Uterus (tissue), 4 donors: Measurements from ENCODE around the gene APLNR. TPM values are rescaled to one million over a fixed set of nuclear protein-coding genes. Genes with fewer than 3 reads are reported as not detected.

Source experiments
- DNase-seq, 2 donors: peaks; one replicate each; pipeline ENCODE4 v3.0.0-alpha.2; 2019 to 2020
- H3K27ac ChIP-seq, 2 donors: fragments of 200-600 bp; sonication (generic); 1 replicate in 1 of 2; 2 replicates in 1 of 2; pipeline ENCODE4 v1.5.1; 2016 to 2018
- H3K27me3 ChIP-seq, 2 donors: fragments of 200-600 bp; sonication (generic); one replicate each; pipeline ENCODE4 v1.5.1; 2018 to 2019; ENCODE audit warnings: control low read depth in 1 of 2
- H3K36me3 ChIP-seq, 2 donors: fragments of 200-600 bp; sonication (generic); one replicate each; pipeline ENCODE4 v1.5.1; 2019; ENCODE audit warnings: control low read depth in 1 of 2
- H3K4me1 ChIP-seq, 2 donors: fragments of 200-600 bp; sonication (generic); one replicate each; pipeline ENCODE4 v1.5.1; 2018 to 2019; ENCODE audit warnings: control low read depth in 1 of 2
- H3K4me3 ChIP-seq, 2 donors: fragments of 200-600 bp; sonication (generic); 1 replicate in 1 of 2; 2 replicates in 1 of 2; pipeline ENCODE4 v1.5.1; 2018 to 2019; ENCODE audit warnings: mild to moderate bottlenecking in 1 of 2
- H3K9me3 ChIP-seq, 2 donors: fragments of 200-600 bp; sonication (generic); one replicate each; pipeline ENCODE4 v1.5.1; 2019; ENCODE audit warnings: control low read depth in 1 of 2
- POLR2A ChIP-seq, 2 donors: fragments of 450-650 bp; IDR thresholded peaks; one replicate each; pipeline ENCODE4 v1.6.1; 2016; ENCODE audit warnings: antibody characterized with exemption in 2 of 2, mild to moderate bottlenecking in 1 of 2, moderate library complexity in 1 of 2
- intact Hi-C: fragments of 100-400 bp; cut with DNase I; formaldehyde crosslinking; loops from one replicate; pipeline ENCODE4 v1.15.1; 2023; ENCODE audit warnings: low total_unique reads
- total RNA-seq, 4 donors: library from RNA; depleted of rRNA in 3 of 4; stranded (reverse); fragments of >200 nt in 3 of 4; gene quantifications; one replicate each; pipeline versions ENCODE4 v1.1.0 to v1.2.4, GENCODE V29; 2014 to 2023
- TF ChIP-seq, protein P1 (sequence below), 4 experiments: fragments of 200-600 bp in 2 of 4; fragments of 450-650 bp in 2 of 4; sonication (generic) in 2 of 4; IDR thresholded peaks; one replicate each; pipeline ENCODE4 v1.5.1; 2016 to 2019; ENCODE audit warnings: antibody characterized with exemption in 4 of 4, mild to moderate bottlenecking in 2 of 4, moderate library complexity in 1 of 4
- donor health status: DM: yes; HTN: yes; CAD: no.

The APLNR gene
- total RNA-seq, 4 donors from 2014 or later = 0.58 to 112 TPM; not detected in 2

DNA sequence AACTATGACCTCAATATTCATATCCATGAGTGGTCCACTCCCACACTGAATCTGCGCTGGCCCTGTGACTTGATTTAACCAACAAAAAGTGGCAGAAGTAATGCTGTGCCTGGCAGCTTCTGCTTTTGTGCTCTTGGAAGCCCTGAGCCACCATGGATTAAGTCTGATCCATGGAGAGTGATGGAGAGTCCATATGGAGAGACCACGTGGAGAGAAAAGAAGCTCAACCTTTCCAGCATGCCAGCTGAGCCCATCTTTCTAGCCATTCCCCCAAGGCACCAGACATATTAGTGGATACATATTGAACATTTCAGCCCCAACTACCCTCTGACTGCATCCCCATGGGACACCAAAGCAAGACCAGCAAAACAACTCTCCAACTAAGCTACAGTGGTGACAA, 39.3 kb downstream of the APLNR start:
- Histone ChIP-seq H3K27ac (no peak overlapping the region), H3K4me3 (no peak overlapping the region), H3K27me3 (no peaks in the 10 kb centered on the region), H3K9me3 (no peaks in the 10 kb centered on the region), H3K36me3 (no peaks in the 10 kb centered on the region), H3K4me1 (no peaks in the 10 kb centered on the region)
- intact Hi-C loops = no loop called here
- TF ChIP-seq, protein P1, sequence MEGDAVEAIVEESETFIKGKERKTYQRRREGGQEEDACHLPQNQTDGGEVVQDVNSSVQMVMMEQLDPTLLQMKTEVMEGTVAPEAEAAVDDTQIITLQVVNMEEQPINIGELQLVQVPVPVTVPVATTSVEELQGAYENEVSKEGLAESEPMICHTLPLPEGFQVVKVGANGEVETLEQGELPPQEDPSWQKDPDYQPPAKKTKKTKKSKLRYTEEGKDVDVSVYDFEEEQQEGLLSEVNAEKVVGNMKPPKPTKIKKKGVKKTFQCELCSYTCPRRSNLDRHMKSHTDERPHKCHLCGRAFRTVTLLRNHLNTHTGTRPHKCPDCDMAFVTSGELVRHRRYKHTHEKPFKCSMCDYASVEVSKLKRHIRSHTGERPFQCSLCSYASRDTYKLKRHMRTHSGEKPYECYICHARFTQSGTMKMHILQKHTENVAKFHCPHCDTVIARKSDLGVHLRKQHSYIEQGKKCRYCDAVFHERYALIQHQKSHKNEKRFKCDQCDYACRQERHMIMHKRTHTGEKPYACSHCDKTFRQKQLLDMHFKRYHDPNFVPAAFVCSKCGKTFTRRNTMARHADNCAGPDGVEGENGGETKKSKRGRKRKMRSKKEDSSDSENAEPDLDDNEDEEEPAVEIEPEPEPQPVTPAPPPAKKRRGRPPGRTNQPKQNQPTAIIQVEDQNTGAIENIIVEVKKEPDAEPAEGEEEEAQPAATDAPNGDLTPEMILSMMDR (IDR thresholded peaks at IDR 0.05) = no peak
- TF ChIP-seq POLR2A (IDR thresholded peaks at IDR 0.05) = no peak
- no peak for DNase-seq

DNA sequence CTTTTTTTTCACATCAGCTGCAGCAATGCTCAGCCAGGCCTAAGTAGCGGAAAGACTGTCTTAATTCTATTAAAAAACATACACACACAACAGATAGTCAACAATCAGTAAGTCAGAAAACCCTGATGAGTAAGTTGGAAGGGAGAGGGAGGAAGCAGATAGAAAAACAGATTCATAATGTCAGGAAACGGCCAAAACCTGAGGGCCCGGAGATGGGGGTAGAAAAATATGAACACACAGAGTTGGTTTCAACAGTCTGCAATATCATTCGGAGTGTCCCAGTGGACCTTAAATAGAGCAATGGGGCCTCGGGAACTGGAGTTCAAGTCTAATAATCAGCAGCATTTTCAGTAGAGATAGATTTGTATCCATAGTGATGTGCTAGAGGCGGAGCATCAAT, 40.5 kb downstream of the APLNR start:
- no peaks in the 10 kb centered on the region for H3K4me1 ChIP-seq
- no peak for DNase-seq
- TF ChIP-seq, protein P1 (IDR thresholded peaks at IDR 0.05) = no peak
- TF ChIP-seq POLR2A (IDR thresholded peaks at IDR 0.05) = no peak
- H3K9me3 ChIP-seq = no peaks in the 10 kb centered on the region
- intact Hi-C loops = no loop called here
- H3K36me3 ChIP-seq = no peaks in the 10 kb centered on the region
- H3K27ac ChIP-seq = no peak overlapping the region
- no peak overlapping the region for H3K4me3 ChIP-seq
- H3K27me3 ChIP-seq = no peaks in the 10 kb centered on the region

- H3K9me3 ChIP-seq = no peaks in the 10 kb centered on the region
- intact Hi-C loops = no loop called here
- TF ChIP-seq POLR2A (IDR thresholded peaks at IDR 0.05) = no peak
- TF ChIP-seq, protein P1 (IDR thresholded peaks at IDR 0.05) = no peak
- no peaks in the 10 kb centered on the region for H3K36me3 ChIP-seq
- no peak for DNase-seq
- H3K27ac ChIP-seq = no peak overlapping the region
- no peaks in the 10 kb centered on the region for H3K4me1 ChIP-seq
- no peaks in the 10 kb centered on the region for H3K27me3 ChIP-seq
- H3K4me3 ChIP-seq = no peak overlapping the region
Measured at GRCh38 chr11:57192316-57192715, 44.7 kb downstream of the APLNR start.

DNA sequence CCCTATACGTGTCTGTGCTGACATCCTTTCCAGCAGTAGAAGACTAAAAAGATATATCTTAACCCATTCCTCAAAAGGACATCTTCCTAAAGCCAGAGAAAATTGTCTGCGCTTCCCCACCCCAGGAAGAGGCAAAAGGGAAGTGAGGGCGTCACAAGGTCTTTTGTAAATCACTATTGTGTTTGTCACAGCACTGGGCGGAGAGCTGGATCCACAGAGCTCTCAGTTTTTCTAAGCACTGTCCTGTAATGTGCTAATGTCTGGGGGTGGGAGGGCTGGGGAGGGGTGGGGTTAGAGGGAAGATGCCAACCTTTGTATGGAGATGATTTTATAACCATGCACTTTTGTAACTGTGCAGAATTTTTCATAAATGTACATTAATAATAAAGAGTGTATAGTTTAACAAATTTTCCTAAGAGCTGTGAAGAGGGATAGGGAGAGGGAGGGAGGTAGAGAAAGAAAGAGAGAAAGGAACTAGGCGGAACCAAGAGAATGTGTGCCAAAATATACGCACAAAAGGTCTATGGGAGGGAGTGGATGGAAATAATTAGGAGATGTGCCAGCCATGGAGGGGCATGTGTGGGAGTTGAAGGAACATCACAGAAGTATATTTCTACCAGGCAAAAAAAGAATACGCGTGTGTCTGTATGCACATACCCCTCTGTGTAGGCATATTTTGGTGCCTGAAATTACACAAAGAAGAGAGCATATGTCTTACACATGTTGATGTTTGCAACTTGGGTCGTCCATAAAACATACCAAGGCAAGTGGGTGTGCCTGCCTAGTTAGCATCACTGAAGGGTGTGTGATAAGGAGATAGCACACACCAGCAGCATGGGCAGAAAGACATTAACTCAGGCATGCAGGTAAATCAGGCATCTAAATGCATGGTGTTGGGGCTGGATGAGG, 45.5 kb downstream of the APLNR start:
- DNase-seq = no peak
- no peak for TF ChIP-seq POLR2A (IDR thresholded peaks at IDR 0.05)
- TF ChIP-seq, protein P1 (IDR thresholded peaks at IDR 0.05) = no peak
- intact Hi-C loops = no loop called here
- Histone ChIP-seq H3K4me1 (no peaks in the 10 kb centered on the region), H3K27ac (no peak overlapping the region), H3K27me3 (no peaks in the 10 kb centered on the region), H3K36me3 (no peaks in the 10 kb centered on the region), H3K4me3 (no peak overlapping the region), H3K9me3 (no peaks in the 10 kb centered on the region)

DNA sequence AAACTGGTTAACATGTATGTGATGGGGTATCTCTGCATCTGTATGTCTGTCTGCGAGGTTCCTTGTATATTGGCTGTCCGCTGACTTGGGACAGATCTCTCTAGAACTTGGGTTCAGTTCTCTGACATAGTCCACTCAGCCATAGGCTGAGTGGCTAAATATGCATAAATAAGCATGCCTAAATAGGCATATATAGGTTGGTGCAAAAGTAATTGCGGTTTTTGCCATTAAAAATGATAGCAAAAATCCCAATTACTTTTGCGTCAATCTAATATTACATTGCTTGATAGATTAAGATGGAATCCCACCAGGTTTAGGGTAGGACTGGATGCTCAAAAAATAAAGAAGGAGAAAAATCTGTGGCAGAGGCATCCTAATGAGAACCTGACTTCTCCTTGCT, 46.5 kb downstream of the APLNR start:
- intact Hi-C loops = no loop called here
- DNase-seq = no peak
- H3K4me3 ChIP-seq = no peak overlapping the region
- H3K27ac ChIP-seq = no peak overlapping the region
- no peaks in the 10 kb centered on the region for H3K4me1 ChIP-seq
- H3K36me3 ChIP-seq = no peaks in the 10 kb centered on the region
- TF ChIP-seq, protein P1 (IDR thresholded peaks at IDR 0.05) = no peak
- no peaks in the 10 kb centered on the region for H3K27me3 ChIP-seq
- H3K9me3 ChIP-seq = no peaks in the 10 kb centered on the region
